Hepatocyte (in vitro differentiated cells): Measurements from ENCODE around the gene BRIP1.

Source experiments
- CTCF ChIP-seq: fragments of 200-600 bp; sonication (generic); IDR thresholded peaks from 2 replicates; pipeline ENCODE4 v1.5.1; 2016; ENCODE audit warnings: antibody characterized with exemption, mild to moderate bottlenecking; ENCODE audit not compliant: poor library complexity
- EZH2phosphoT487 ChIP-seq: fragments of 200-600 bp; sonication (generic); IDR thresholded peaks from one replicate; pipeline ENCODE4 v1.6.1; 2018; ENCODE audit warnings: antibody characterized with exemption, mild to moderate bottlenecking, low read depth, moderate library complexity; ENCODE audit not compliant: unreplicated experiment, severe bottlenecking

- TF ChIP-seq CTCF (no peak), EZH2phosphoT487 (no peak)
Measured at GRCh38 chr17:61663310-61663709, 200.0 kb downstream of the BRIP1 start.
